SH-SY5Y (cell line): Measurements from ENCODE around the gene LEKR1.

ENCODE experiments used
- GATA2 ChIP-seq: IDR thresholded peaks from 2 replicates; pipeline ENCODE4 v1.6.1; 2011; ENCODE audit warnings: mild to moderate bottlenecking, low read depth, low read length
- GATA3 ChIP-seq: IDR thresholded peaks from 2 replicates; pipeline ENCODE4 v1.6.1; 2011; ENCODE audit warnings: low read depth, mild to moderate bottlenecking, low read length, moderate library complexity

Gene LEKR1

GRCh38 chr3:157075693-157076420, 249.7 kb downstream of the LEKR1 start:
- no peak for TF ChIP-seq GATA2

- TF ChIP-seq GATA3: no peak
- no peak for TF ChIP-seq GATA2
Measured at GRCh38 chr3:157077565-157077991, 251.4 kb downstream of the LEKR1 start.

DNA sequence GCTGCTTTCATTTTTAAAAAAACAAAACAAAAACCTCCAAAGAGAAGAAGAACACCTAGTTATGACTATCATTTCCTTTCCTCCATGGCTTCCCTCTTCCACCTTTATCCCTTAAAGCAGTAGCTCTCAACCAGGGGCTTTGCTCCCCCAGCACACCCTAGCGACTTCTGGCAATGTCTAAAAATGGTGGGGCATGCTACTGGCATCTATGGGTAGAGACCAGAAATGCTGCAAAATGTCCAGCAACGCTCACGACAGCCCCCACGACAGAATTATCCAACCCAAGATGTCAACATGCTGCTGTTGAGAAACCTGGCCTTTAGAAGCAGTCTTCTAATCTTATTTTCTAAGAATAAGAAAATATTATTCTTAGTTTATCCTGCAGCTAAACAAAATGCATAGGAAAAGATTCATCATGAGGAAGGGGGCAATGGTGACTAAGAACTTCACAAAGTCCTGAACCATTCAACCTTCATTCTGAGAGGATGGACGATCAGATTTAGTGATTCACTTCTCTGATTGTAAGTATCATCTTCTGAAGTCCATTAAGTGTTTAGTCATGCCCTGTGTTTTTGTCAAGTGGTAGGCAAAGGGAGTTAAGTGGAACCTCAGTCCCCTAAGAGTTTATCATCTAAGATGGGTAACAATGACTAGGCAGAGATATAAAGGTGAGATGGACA, 252.1 kb downstream of the LEKR1 start:
- TF ChIP-seq GATA2: no peak
- no peak for TF ChIP-seq GATA3

DNA sequence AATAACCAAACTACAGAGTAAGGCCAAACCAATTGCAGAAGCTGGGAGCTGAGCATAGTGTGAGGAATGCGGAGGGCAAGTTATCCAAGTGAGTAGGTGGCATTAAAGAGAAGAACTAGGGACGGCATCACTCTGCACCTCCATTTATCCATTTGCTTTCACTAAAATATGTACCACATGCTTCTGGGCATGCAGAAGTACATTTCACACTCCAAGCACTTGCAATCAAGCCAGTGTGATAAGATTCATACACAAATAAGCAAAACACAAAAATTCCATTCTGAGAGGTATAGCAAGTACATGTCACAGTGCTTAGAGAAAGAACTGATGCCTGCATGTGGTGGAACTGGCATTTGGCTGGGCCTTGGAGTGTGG, 252.6 kb downstream of the LEKR1 start:
- TF ChIP-seq GATA2 (no peak), GATA3 (no peak)

- no peak for TF ChIP-seq GATA2
- TF ChIP-seq GATA3: no peak
Measured at GRCh38 chr3:157079676-157080369, 253.7 kb downstream of the LEKR1 start.

DNA sequence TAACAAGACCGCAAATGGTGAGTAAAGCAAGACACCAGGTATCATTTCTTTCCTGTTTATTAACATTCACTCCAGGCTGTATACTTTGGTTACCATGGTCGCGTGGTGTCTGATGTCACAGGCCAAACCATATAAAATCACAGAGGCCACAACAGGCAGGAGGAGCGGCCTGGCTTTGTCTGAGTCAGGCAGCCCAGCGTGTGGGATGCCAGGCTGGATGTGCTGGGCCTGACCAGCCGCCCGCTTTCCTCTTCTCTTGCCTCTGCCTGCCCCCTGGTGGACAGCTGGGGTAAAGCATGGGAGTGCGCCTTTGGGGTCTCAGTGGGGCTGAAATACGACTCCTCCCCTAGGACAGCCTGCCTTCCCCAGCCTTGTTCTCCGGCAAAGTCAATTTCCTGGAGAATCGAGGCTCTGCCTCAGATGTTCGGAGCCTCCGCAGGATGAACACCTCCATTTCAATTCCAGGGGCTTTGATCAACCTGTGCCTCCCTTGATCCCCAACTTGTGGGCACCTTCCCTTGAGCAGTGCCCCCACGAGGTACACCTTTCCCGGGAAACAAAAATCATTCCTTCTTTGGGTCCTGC, 255.6 kb downstream of the LEKR1 start:
- TF ChIP-seq GATA3 (no peak), GATA2 (no peak)

DNA sequence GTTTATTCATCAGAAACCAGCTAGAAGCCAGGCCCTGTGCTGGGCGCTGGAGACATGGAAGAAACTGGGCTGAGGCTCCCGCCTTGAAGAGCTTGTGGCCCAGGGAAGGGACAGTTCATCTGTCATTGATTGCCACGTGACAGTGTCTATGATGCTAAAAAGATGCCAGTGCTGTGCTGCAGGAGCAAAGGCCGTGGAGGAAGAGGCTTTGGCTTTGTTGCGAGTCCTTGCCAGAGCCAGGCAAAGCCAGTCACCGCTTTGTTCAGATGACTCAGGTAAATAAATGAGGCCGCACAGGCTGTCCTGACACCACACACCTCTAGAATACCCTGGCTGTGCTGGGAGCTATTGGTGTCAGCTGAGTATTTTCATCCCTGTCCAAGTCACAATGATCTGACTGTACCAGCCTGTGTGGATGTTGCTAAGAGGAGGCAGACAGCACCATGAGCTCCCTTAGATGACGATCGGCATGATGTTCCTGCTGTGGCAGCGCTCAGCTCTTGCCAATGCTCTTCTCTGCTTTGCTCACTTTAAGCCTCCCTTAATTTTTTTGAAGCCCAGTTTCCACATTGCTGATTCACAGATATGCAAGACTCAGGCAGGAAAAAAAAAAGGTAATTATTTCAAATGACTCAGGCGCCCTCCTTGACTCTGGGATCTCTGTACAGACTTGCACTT, 256.3 kb downstream of the LEKR1 start:
- TF ChIP-seq GATA2: no peak
- TF ChIP-seq GATA3: no peak

DNA sequence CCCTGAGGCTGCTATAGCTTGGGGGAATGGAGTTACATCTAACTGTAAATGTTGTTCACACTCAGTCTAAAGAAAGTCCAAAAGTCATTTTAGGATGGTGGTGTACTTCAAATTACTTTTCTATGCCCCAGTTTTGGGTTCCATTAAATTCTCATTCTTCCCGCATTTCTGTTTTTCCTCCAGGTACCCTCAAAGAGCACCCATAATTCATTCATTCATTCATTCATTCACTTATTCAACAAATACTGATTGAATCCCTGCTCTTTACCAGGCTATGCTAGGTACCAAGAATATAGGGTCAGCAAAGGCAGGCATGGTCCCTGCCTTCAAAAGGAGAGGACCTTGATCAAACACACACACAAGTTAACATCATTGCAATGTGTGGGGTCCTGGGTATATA, 257.7 kb downstream of the LEKR1 start:
- TF ChIP-seq GATA2: no peak
- no peak for TF ChIP-seq GATA3

- no peak for TF ChIP-seq GATA2
- TF ChIP-seq GATA3: no peak
Measured at GRCh38 chr3:157086060-157086750, 260.1 kb downstream of the LEKR1 start.

DNA sequence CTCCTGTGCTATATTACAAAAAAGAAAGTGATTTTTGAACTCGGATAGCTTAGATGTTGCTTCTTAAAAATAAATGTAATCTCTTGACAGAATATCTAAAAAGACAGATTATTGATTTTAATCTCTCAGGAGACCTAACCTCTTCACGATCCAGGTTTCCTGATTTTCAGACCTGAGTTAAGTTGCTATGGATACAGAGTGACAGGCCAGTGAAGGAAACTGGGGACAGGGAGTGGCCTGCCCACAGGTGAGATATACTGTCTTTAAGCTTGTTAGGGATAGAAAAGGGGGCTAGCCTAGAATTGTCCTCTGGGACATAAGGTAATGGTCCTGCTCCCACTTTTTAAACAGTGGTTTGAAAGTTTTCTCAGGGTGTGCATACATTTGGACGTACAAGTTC, 260.6 kb downstream of the LEKR1 start:
- TF ChIP-seq GATA3: no peak
- TF ChIP-seq GATA2: no peak

DNA sequence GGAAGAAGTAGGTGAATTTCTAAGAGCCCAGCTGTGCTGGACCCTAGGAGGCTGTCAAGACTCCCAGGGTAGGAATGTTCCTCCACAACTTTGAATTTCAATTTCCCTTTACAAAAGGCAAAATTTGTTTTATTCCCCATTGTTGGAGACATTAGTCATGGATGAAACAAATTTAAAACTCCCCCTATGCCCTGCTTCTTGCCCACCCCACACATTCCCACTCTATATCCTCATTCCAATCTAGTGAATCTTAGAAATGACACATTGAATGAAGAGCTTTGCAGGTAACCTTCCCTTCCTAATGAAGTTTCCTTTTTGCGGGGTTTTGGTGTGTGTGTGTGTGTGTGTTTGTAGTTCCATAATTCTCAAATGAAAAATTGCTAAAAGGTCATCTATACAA, 261.2 kb downstream of the LEKR1 start:
- TF ChIP-seq GATA2 (no peak), GATA3 (no peak)

DNA sequence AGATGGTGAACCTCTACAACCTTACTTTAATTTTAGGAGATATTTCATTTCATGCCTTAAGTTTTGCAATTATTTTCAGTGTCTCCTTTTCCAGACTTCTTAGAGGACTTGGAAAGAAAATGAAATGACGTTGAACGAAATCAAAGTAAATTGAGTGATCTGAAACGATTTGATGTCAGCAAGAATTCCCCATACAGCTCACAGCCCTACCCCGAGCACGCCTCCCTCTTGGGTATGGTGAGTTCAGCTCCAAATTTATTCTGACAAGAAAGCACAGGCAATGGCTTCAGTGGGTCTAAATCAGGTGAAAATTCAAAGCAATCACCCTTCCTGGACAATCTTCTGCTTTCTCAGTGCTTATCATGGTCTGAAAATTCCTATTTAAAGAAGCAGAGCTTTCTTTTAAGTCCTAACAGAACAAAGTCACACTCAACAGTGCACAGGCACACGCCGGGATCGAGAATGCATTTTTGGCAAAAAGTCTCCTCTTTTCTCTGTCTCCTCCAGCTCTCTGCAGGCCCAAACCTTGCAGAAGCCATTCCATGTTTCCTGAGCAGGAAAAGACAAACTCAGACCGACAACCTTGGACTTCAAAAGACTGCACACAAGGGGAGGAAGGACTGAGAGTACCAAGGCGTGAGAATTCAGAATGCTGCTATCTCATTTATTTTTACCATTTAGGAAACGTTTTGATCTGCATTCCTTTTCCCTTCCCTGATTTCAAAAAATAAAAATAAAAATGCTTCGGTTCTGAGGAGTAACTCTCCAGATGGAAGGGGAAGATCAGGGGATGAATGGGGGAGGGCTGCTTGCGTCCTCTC, 261.8 kb downstream of the LEKR1 start:
- TF ChIP-seq GATA3 (no peak), GATA2 (no peak)
